GM12872 (cell line): Measurements from ENCODE around the gene ZNF772.
"Not testable (repeated sequence)": the region's sequence is repeated elsewhere in the genome, so short reads cannot be mapped to it uniquely, and the experiment has no call there.

Experiments used
- TF ChIP-seq, protein P1 (sequence below): IDR thresholded peaks from 3 replicates; pipeline ENCODE4 v1.5.1; 2011; ENCODE audit warnings: low read depth, mild to moderate bottlenecking, low read length, moderate library complexity; ENCODE audit not compliant: insufficient read depth

Gene ZNF772

DNA sequence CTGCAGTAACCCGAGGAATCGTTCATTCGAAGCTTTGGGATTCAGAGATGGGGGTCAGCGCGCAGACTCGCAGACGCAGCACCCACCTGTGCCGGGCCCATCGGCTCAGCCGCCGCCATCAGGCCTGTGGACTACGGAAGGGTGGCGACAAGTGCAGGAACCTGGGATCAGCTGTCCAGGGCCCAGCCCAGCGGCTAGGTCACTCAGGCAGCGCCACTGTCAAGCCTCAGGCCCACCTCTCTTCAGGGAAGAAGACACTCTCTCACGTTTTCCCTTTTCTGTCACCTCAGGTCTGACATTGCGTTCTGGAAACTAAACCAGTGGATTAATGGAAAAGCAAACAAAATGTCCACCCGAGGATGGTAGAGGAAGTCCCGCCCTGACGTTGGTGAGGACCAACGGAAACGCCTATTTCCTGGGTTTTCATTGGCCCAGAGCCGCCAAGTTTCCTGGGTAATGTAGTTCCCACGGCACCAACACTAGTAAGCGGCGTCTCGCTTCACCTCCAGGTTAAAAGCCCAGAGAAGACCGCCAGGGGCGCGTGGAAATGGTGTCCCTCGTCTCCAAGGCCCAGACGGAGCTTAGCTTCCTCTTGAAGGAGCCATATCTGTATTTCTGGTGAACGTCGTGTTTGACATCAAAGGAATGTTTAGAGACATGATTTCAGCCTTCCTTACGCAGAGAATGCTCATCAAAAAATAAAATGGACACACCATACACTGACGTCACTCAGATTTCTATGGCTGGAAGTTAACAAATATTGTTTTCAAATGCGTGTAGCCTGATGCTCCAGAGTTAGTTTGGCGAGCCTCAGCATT is at the start of gene ZNF772:
Gene ZNF772, minus strand, starts transcription at position 376 of the 818 bp plus-strand sequence. Its CDS starts 257 bp downstream, at position 119.
- TF ChIP-seq, protein P1, sequence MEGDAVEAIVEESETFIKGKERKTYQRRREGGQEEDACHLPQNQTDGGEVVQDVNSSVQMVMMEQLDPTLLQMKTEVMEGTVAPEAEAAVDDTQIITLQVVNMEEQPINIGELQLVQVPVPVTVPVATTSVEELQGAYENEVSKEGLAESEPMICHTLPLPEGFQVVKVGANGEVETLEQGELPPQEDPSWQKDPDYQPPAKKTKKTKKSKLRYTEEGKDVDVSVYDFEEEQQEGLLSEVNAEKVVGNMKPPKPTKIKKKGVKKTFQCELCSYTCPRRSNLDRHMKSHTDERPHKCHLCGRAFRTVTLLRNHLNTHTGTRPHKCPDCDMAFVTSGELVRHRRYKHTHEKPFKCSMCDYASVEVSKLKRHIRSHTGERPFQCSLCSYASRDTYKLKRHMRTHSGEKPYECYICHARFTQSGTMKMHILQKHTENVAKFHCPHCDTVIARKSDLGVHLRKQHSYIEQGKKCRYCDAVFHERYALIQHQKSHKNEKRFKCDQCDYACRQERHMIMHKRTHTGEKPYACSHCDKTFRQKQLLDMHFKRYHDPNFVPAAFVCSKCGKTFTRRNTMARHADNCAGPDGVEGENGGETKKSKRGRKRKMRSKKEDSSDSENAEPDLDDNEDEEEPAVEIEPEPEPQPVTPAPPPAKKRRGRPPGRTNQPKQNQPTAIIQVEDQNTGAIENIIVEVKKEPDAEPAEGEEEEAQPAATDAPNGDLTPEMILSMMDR: peak; percentile 63

DNA sequence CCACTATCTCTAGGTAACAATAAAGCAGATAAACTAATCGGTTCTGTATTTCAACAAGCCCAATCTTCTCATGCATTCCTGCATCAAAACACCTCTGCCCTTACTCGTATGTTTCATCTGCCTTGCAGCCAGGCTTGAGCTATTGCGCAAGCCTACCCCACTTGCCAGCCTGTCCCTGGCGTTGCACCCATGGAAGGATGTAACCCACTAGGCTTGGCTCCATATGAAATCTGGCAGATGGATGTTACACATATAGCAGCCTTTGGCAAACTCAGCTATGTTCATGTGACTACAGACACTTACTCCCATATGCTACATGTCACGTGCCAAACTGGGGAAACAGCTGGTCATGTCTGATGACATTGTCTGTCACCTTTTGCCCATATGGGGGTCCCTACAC is 37.9 kb upstream of the ZNF772 start:
- TF ChIP-seq, protein P1: no peak

DNA sequence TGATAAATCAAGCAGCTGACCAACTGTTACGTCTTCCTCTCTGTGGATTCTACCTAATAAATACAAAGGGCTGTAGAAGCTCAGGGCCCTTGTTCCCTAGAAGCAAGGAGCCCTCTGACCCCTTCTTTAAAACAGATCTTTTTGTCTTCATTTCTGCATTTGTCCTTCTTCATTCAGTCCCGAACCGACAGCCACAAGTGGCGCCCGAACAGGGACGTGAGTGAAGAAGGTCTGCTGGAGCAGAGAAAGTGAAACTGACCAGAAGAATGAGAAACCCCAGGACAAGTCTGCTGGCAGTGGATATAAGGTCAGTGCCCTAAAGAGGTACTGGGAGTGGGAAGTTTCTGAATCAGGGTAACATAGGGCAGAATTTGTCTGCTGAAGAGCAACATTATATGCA is 35.5 kb upstream of the ZNF772 start:
- TF ChIP-seq, protein P1: no peak

DNA sequence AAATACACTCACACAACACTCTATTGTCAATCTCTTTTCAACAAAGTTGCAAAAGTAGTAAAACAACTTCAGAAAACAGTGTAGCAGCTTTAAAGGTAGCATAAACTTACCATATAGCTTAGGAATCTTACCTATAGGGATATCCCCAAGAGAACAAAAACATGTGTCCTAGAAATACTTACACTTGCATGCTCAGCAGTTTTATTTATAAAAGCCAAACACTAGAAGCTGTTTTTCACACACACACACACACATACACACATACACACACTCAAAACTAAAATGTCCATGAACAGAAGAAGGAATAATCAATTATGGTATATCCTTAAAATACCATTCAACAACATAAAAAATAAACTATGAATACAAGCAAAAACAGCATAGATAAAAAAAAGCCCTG is 34.1 kb upstream of the ZNF772 start:
- TF ChIP-seq, protein P1: no peak

DNA sequence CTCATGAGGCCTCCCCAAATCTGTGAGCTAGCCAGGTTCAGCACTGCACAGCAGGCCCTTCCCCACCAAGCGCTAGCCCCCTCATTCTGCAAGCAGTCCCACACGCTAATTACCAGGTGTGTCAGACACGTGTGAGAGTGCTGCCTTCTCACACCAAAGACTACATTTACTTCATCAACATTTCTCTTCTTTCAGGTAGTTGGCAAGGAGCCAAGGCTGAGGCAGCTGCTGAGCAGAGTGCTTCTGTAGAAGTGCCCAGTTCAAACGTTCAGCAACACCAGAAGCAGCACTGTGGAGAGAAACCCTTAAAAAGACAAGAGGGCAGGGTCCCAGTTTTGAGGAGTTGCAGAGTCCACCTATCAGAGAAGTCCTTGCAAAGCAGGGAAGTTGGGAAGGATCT is 28.8 kb upstream of the ZNF772 start:
- TF ChIP-seq, protein P1: no peak

DNA sequence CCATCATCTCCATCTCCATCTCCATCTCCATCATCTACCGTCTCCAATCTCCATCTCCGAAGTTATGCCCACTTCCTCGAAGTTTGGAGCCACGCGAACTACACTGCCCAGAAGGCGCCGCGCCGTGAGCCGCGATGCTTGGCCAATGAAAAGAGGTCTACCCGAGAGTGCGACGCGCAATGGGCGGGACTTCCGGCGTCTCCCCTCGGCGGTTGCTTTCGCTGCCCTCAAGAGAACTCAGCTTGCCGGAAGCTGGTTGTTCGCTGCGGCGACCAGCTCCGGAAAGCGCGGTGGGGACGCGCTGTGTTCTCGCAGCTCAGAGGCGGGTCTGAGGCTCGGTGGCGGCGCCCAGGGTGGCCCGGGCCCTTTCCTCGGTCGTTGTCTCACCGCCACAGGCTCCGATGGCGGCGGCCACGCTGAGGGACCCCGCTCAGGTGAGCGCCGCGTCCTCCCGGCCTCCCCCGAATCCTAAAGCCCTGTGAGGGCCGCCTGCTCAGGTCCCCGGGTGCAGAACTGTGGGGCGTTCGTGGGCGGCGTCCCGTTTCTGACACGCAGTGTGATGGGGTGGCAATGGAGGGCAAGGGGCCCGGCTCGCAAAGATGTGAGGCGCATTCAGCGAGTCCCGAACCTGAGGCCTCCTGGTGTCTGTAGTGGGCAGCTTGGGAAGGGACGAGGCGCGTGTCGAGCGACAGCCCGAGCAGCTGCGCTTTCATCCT is 22.5 kb upstream of the ZNF772 start, which contains the start of gene ZNF773:
Gene ZNF773, plus strand, starts transcription at position 259 of the 716 bp plus-strand sequence. Its CDS starts 143 bp downstream, at position 402.
- TF ChIP-seq, protein P1: not testable (repeated sequence)
